ENCODE data around the gene KIF22.
"Not testable (repeated sequence)": the region's sequence is repeated elsewhere in the genome, so short reads cannot be mapped to it uniquely, and the experiment has no call there.

Gene KIF22

GRCh38 chr16:29815032-29815721 lies 24.6 kb downstream of the KIF22 start:
- peak in 1 of 3 experiments; percentile 53 for DNase-seq (ENCODE audit: low read depth in 3 of 3)

- peak; percentile 95 to 99 (median 99) for DNase-seq (ENCODE audit: low read depth in 3 of 3)
Measured at GRCh38 chr16:29815793-29816693, 25.5 kb downstream of the KIF22 start, which contains the start of gene PAGR1. Gene PAGR1, plus strand, starts transcription at chr16:29816152. Its CDS starts 374 bp downstream, at chr16:29816526.

- peak in 1 of 3 experiments; percentile 76 for DNase-seq (ENCODE audit: low read depth in 3 of 3)
Measured at GRCh38 chr16:29816694-29817441, 26.3 kb downstream of the KIF22 start.

DNA sequence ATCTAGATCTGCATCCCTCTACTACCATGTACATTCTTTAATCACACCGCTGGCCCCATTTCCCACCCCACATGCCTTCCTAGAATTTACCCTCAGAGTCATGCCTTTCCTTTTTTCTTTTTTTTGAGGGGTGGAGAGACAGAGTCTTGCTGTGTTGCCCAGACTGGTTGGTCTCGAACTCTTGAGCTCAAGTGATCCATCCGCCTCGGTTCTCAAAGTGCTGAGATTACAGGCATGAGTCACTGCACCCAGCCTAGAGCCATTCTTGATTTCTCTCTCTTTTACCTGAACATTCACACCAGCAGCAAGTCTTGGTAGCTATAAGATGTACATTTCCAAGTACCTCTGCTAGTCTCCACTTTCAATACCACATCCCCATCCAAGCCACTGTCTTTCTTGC lies 27.5 kb downstream of the KIF22 start:
- DNase-seq (ENCODE audit: low read depth in 3 of 3), result no peak

DNA sequence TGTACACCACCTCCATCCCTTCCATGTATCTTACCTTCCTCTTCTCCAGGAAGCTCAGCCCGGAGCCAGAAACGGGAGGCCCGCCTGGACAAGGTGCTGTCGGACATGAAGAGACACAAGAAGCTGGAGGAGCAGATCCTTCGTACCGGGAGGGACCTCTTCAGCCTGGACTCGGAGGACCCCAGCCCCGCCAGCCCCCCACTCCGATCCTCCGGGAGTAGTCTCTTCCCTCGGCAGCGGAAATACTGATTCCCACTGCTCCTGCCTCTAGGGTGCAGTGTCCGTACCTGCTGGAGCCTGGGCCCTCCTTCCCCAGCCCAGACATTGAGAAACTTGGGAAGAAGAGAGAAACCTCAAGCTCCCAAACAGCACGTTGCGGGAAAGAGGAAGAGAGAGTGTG lies 29.0 kb downstream of the KIF22 start:
- no peak for DNase-seq (ENCODE audit: low read depth in 3 of 3)

DNA sequence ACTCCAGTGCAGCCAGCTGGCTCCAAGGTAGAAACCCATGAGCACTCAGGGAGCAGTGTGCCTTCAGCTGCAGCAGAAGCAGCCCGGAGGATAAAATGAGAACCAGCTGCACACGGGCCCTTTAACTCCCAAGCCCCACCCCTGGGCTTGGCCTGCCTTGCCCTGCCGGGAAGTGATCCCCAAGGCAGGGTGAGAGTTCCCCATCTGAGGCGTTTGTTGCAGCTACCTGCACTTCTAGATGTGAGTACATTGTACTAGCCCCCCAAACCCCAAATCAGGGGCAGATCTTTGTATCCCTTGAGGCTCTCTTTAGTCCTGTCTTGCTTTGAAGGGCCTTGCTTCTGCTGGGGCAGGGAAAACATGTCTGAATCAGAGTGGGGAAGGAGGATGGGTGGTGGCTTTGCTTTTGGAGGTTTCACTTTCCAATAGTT lies 29.7 kb downstream of the KIF22 start, which contains the start of gene MVP:
Gene MVP, plus strand, starts transcription at position 192 of the 431 bp plus-strand sequence. CDS start 10,088 bp downstream, outside the sequence.
- DNase-seq (ENCODE audit: low read depth in 3 of 3), result peak in 1 of 3 experiments; percentile 57

DNA sequence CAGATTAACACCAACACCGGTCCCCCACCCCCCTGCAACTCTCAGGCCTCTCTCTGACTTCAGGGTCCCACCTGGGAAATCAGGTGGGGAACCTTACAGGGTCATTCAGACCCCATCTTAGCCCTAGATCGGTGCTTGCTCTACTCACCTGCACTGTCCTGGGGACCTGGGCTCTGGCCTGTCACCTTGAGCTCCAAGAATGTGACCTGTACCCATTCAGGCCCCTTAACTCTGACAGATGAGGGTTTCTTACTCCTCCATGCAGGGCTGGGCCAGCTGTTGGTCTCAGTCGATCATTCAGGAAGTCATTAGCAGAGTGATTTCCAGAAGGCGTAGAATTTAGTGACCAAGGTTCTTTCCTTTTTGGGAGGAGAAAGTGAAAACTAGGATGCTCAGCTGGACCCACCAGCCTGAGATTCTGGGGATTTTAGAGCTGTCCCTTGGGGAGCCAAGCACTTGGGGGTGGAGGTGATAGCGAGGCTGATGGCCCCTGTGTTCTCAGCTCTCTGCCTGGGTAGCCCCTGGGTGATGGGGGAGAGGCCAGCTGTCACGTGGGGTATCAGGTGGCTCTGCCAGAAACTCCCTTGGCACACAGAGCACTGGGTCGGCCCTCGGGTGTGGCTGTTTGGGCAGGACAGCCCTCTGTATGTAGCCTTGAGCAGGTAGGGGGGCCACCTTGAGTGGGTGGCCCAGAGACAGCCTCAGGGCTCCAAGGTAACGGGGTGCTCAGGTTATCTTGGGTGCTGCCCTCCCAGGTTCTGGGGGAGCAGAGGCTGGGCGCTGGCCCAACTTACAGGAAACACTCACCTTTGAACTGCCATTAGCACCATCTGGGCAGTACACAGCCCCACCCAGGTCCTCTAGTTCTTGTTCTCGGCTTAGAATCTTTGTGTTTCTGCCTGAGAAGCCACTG lies 30.4 kb downstream of the KIF22 start:
- DNase-seq (ENCODE audit: low read depth in 3 of 3), result peak in 1 of 3 experiments; percentile 46

DNA sequence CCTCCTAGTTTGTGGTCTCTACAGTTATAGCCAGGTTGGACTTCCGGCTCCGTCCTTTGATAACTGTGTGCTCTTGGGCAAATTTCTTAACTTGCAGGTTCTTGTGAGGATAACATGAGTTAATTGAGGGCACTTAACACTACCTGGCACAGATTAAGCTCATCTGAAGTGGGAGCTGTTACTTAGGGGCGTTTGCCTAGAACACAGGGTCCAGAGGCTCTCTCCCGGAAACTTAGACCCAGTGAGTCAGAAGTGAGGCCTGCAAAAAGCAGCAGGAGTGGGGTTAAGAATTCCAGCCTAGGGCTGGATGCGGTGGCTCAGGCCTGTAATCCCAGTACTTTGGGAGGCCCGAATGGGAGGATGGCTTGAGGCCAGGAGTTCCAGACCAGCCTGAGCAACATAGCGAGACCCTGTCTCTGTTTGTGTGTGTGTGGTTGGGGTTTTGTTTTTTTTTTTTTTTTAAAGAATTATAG lies 31.1 kb downstream of the KIF22 start:
- DNase-seq (ENCODE audit: low read depth in 3 of 3), result no peak

DNA sequence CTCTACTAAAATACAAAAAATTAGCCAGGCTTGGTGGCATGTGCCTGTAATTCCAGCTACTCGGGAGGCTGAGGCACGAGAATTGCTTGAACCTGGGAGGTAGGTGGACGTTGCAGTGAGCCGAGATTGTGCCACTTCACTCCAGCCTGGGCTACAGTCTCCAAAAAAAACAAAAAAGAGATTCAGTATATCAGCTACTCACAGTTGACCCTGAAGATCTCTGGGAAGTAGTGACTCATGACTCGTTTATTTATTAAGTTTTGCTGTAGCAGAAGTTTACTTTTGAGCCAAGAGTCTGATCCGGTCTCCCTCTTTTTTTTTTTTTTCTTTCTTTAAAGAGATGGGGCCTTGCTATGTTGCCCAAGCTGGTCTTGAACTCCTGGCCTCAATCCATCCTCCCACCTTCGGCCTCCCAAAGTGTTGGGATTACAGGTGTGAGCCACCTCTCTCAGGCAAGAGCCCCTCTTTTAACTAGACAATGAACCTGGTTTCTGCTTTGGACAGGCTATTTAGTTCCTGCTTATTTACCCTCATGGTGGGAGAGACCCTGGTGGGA lies 34.1 kb downstream of the KIF22 start:
- DNase-seq (ENCODE audit: low read depth in 3 of 3), result no peak

GRCh38 chr16:29825145-29826044 lies 34.8 kb downstream of the KIF22 start:
- DNase-seq (ENCODE audit: low read depth in 3 of 3), result peak in 1 of 3 experiments; percentile 50

DNA sequence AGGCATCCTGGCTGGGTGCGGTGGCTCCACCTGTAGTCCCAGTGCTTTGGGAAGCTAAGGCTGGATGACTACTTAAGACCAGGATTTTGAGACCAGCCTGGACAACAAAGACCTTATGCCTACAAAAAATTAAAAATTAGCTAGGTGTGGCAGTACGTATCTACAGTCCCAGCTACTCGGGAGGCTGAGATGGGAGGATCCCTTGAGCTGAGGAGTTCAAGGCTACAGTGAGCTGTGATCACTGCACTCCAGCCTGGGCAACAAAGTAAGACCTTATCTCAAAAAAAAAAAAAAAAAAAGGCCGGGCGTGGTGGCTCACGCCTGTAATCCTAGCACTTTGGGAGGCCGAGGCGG lies 35.8 kb downstream of the KIF22 start:
- DNase-seq (ENCODE audit: low read depth in 3 of 3), result no peak

GRCh38 chr16:29830774-29831173 lies 40.2 kb downstream of the KIF22 start:
- no peak for DNase-seq (ENCODE audit: low read depth in 3 of 3)

GRCh38 chr16:29831490-29831889 lies 40.9 kb downstream of the KIF22 start:
- DNase-seq (ENCODE audit: low read depth in 3 of 3), result no peak

DNA sequence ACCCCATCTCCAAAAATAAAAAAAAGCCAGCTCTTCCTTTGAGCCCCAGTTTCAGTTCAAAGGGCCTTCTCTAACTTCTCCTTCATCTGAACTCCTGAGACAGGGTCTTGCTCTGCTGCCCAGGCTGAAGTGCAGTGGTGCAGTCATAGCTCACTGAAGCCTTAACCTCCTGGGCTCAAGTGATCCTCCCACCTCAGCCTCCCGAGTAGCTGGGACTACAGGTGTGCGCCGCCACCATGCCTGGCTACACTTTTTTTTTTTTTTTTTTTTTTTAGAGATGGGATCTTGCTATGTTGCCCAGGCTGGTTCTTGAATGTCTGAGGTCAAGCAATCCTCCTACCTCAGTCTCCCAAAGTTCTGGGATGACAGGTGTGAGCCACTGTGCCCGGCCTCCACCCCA lies 42.7 kb downstream of the KIF22 start:
- not testable (repeated sequence) for DNase-seq (ENCODE audit: low read depth in 3 of 3)

- DNase-seq (ENCODE audit: low read depth in 3 of 3), result peak in 1 of 3 experiments; percentile 48
Measured at GRCh38 chr16:29834079-29834478, 43.5 kb downstream of the KIF22 start.

GRCh38 chr16:29835926-29836325 lies 45.4 kb downstream of the KIF22 start:
- DNase-seq (ENCODE audit: low read depth in 3 of 3), result no peak

- no peak for DNase-seq (ENCODE audit: low read depth in 3 of 3)
Measured at GRCh38 chr16:29836623-29837022, 46.1 kb downstream of the KIF22 start.

- DNase-seq (ENCODE audit: low read depth in 3 of 3), result no peak
Measured at GRCh38 chr16:29837841-29838240, 47.3 kb downstream of the KIF22 start.

DNA sequence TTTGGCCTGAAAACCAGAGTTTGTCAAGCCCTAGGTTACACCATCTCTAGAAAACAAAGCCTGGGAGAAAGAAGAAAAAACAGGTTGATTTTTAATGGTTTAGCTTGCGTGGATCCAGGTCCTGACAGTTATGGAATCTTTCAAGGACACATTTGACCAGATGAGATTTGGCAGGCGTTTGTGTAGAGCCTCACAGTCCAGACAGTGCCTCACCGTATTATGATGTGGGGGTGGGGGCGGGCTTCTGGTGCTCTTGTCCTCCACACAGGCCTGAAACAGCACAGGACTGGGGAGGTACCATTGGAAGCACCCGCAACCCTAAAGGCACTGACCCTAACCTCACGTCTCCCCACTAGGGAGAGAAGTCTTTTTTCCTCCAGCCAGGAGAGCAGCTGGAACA lies 49.3 kb downstream of the KIF22 start:
- no peak for DNase-seq (ENCODE audit: low read depth in 3 of 3)

All from stimulated activated CD4-positive, alpha-beta T cell treated with anti-CD3 and anti-CD28 coated beads, TNF-alpha, amount 100 ng/mL, for 24 hours (primary cell).